HG03460 (cell line): Measurements from ENCODE around the gene XPC.
A peak's percentile ranks its signal among the peaks of the same experiment; 100 is the strongest.

Source experiments
- ATAC-seq: cut with Tn5 transposase; IDR thresholded peaks from one replicate; pipeline ENCODE4 v1.9.1; 2021; ENCODE audit not compliant: unreplicated experiment

Gene XPC

DNA sequence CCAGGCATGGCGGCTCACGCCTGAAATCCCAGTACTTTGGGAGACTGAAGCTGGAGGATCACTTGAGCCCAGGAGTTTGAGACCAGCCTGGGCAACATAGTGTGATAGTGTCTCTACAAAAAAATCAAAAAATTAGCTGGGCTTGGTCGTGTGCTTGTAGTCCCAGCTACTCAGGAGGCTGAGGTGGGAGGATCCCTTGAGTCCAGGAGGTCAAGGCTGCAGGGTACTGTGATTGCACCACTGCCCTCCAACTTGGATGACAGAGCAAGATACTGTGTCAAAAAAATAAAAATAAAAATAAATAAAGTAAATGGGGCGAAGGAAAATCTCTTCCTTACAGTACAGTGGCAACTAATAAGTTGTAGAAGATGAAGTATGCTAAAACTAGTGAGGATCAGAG is 29.8 kb upstream of the XPC start:
- no peak for ATAC-seq

- no peak for ATAC-seq
These were observed 28.3 kb upstream of the XPC start for GRCh38 chr3:14206548-14207177.

DNA sequence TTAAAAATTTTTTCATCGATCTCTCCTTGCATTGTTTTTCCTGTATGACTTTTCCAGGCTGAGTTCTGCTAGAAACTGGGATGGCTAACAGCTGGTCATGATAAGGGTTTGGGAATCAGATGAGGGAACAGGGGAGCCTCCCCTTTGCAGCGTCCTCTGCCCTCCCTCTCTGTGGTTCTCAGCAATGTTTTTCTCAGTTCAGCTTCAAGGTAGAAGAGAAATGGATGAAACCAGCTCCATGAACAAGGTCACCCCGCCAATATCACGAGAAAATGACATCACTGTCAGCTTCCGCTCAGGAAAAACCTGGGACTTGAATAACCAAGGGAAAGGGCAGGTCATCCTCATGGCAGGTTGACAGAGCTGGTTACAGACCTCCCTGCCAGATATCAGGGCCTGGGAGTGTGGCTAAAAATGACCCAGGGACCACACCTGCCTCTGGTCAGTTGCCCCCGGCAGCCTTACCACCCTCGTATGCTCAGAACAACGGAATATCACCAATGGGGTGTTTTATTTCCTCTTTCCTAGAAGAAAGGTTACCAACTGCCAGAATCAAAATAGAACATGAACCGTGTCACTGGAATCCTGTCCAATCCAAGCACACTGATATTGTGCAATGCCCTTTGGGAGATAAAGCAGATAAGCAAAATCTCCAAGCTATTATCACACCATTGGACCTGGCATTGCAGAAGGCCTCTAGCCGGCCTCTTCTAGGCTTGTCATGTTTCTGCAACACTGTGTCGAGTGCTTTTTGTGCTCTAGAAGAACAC is 26.3 kb upstream of the XPC start:
- no peak for ATAC-seq

DNA sequence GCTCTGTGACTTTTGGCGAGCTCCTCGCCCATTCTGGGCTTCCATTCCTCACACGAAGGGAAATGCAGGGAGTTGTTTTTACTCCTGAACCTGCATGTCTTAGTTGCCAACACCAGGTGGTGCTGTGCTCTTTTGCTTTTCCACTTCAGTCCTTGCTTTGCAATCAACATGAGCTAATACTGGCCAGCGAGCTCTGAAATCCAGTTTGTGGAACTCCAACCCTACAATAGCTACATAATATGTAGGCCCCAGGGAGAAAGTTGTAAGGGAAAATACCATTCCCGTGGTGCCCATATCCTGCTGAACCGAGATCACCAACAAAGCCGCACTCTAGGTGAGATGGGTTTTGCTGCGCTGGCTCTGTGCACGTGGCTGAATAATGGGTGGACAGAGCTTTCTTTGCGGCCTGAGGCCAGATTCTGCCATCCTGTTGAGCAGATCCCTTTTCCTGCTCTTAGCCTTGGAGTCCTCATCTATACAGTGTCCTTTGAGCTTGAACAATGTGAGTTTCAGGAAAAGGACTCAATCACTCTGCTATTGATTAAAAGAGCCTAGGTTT is 25.2 kb upstream of the XPC start:
- ATAC-seq: no peak

- ATAC-seq: no peak
These were observed 24.6 kb upstream of the XPC start for GRCh38 chr3:14202874-14203520.

DNA sequence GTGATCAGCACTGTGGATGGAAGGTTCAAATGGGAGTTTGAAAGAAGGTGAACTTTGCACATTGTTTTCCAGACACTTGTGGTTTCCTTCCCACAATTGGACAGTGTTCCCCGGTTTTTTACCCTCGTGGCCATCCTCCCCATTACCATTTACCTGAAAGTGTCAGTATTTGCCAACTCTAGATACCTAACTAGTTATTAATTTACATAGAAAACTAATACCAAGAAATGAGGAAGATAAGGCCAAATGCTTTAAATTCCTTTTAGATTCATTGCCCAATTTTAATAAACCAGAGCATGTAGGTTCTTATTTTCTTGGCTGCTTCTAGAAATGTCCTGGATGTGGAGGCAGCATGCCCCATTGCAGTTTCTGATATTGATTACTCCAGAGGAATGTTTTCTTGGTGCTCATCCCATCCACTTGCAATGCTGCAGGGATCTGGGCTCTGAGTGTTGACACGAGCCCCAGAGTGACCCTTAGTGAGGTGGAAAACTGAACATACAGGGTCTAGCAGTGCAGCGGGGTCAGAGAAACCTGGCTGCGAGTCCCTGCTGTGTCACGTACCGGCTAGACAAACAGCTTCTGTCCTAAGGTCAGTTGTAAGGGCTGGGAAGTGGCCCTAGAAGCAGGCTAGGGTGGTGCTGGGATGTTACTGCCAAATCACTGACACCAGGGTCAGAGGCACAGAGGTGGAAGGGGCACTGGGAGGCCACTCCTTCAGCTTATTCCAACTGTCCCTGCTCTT is 23.7 kb upstream of the XPC start:
- no peak for ATAC-seq

- ATAC-seq: no peak
These were observed 22.4 kb upstream of the XPC start for GRCh38 chr3:14200841-14201240.

DNA sequence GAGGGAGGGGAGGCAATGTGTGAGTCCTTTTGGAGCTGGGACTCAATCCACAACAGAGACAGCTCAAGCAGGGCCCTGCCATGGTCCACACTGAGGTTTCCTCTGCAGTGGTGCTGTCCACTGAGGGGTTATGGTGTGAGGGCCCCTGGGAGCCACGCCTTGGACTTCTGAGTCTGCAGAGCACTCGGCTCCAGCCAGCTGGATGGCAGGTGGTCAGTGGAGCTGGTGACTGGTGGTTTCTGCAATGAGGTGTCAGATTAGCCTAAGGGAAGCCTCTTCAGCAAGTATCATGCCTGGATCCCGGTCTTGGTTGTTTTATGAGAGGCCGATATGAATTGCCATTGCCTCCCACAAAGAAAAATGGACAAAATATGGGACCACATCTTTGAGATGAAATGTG is 21.9 kb upstream of the XPC start:
- ATAC-seq: no peak

- ATAC-seq: no peak
These were observed 21.2 kb upstream of the XPC start for GRCh38 chr3:14199641-14200040.

GRCh38 chr3:14194865-14195264 is 16.5 kb upstream of the XPC start:
- ATAC-seq: no peak

- ATAC-seq: no peak
These were observed 9.8 kb upstream of the XPC start for GRCh38 chr3:14188041-14188754.

- no peak for ATAC-seq
These were observed 8.6 kb upstream of the XPC start for GRCh38 chr3:14186854-14187458.

GRCh38 chr3:14183015-14183577 is 4.7 kb upstream of the XPC start:
- ATAC-seq: no peak

DNA sequence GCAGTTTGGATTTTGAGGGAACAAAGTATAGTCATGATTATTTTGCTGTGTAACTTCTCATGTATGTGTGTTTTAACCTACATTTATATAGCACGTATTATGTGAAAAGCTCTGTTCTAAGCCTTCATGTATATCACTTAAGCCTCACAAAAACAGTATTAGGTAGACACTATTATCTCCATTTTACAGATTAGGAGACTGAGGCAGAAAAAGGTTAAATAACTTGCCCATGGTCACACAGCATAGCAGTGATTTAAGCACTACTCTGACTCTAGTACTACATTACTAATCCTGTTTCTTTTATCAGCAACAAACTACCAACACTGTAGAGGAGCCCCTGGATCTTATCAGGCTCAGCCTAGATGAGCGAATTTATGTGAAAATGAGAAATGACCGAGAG is 2.9 kb upstream of the XPC start:
- ATAC-seq: no peak

DNA sequence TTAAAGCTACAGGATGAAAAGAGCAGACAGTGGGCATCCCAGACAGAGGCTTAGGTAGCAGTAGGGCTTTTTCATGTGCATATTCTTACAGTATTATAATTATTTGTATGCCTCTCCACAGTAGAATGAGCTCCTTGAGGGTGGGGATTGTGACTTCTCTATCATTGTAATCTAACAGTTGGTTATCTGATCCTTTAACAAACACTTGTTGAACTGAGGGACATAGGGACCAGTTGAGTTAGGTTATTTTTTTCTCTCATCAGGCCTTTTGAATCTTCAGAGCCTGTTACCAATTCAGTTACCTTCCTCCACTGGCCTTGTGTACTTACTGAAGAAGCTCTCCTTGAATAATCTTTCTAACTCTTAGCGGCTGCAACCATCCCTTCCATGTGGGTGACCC is 1.4 kb upstream of the XPC start:
- no peak for ATAC-seq

- no peak for ATAC-seq
These were observed 689 bp upstream of the XPC start for GRCh38 chr3:14179114-14179465.

- peak; percentile 1 for ATAC-seq
These were observed 688 bp downstream of the XPC start for GRCh38 chr3:14177580-14178246.

DNA sequence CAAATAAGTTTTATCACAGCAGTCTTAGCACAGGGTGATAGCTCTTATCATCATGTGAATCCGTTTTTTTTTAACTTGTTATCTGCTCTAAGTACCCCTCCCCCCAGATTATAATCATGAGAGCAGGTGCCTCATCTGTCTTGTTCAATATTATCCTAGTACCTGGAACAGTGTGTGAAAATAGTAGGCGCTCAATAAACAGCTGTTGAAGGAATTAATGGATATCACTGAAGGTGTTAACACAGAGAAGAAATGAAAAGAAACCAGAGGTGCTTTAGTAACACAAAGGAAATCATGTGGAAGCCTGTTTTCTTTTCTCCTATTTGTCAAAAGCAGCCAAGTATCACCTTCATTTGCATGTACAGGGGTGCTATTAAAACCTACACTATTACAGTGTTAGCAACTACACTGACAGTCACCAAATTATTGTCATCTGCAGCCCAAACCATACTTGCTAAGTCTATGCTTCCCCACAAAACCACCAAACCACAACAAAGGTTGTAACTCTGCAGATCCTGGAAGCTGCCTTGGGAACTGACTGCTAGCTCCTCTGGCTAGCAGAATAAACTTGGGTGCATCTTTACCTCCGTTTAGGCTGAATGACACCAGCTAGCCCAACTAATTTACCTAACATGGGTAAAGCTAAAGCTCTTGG is 2.9 kb downstream of the XPC start:
- ATAC-seq: peak; percentile 18

DNA sequence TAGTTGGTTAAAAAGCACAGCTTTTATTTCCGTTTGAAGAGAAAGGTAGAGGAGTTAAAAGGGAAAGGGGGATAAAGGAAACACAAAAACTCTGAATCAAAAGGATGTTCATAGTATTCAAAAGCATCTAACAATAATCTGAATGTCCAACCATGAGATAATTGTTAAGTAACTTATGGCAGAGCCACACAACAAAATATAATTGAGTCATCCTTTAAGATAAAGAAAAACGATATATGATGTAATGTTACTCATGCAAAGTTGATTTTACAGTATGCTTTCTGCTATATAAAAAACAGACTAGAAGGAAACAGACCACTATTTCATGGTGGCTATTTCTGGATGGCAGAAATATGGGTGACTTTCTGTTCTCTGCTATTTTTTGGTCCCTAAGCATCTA is 3.9 kb downstream of the XPC start:
- no peak for ATAC-seq
